ENCODE data around the gene TRAPPC2B.

GRCh38 chr19:57359300-57359699 is 4.1 kb upstream of the TRAPPC2B start:
- TF ChIP-seq EZH2 (IDR thresholded peaks at IDR 0.05; ENCODE audit: insufficient read depth, poor library complexity, severe bottlenecking): no peak
- no peak for TF ChIP-seq EZH2phosphoT487 (IDR thresholded peaks at IDR 0.05; ENCODE audit: insufficient read depth, low read depth)
